ENCODE results near the gene CYB5R3. TPM values are rescaled to one million over a fixed set of nuclear protein-coding genes. Genes with fewer than 3 reads are reported as not detected.
"Not testable (repeated sequence)": the region's sequence is repeated elsewhere in the genome, so short reads cannot be mapped to it uniquely, and the experiment has no call there.

Gene CYB5R3
- total RNA-seq, 1 experiment from 2014 or later = 87.8 TPM

DNA sequence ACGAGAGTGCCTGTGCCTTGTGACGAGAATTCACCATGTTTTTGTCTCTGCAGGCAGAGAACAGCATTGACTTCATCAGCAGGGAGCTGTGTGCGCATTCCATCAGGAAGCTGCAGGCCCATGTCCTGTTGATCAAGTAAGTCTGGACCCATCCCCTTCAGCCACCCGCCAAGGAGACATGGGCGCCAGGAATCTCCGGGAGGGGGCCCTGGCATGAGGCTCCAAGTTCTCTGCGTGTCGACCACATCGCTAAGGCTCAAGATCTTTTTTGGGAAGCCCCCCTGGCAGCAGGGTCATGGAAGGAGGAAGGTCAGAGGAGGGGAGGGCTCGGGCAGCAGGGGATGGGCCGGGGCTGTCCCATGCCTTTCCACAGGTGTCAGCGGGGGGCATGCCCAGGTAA, 78.1 kb downstream of the CYB5R3 start:
- not testable (repeated sequence) for DNase-seq (ENCODE audit: low spot score)

DNA sequence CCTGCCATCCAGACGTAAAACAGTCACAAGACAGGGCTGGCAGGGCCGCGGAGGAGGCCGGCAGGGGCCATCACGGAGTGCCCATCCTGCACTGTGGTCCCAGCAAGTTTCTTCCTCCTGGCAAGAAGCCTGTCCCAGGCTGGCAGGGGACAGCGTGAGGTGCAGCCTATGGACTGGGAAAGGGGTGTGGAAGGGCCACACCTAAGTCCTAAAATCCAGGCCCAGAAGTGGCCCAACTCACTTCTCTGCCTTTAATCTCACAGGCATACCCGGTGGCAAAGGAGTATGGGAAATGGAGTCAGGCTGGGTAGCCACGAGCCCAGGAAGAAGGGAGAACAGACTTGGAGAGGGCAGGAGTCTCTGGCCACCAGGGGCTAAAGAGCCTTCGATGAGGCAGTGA, 78.6 kb downstream of the CYB5R3 start:
- DNase-seq (ENCODE audit: low spot score) = not testable (repeated sequence)

DNA sequence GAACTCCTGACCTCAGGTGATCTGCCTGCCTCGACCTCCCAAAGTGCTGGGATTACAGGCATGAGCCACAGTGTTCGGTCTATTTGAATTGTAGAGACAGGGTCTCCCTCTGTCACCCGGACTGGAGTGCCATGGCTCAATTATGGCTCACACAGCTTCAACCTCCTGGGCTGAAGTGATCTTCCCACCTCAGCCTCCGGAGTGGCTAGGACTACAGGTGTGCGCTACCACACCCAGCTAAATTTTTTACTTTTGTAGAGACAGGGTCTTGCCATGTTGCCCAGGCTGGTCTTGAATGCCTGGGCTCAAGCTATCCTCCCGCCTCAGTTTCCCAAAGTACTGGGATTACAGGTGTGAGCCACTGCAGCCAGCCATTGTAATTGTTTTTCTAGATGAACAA, 81.2 kb downstream of the CYB5R3 start:
- DNase-seq (ENCODE audit: low spot score) = not testable (repeated sequence)

Small RNAs within 50 kb of the gene (small RNA-seq; reads per million reads assigned to genes)
- gene RNU6-513P = not detected

Other genes starting within 250 kb of the CYB5R3 start
- gene NFAM1, start 217.0 kb downstream of the CYB5R3 start, total RNA-seq (2014; rRNA removed; shearing (Covaris generic)) = not detected in 2 replicates
- 38.6 and 40.2 TPM in 2 replicates for gene RRP7A, start 129.6 kb downstream of the CYB5R3 start, total RNA-seq (2014; rRNA removed; shearing (Covaris generic))
- gene SERHL2, start 95.4 kb downstream of the CYB5R3 start, total RNA-seq (2014; rRNA removed; shearing (Covaris generic)) = not detected in 2 replicates
- 30.2 and 33.7 TPM in 2 replicates for gene POLDIP3, start 34.5 kb downstream of the CYB5R3 start, total RNA-seq (2014; rRNA removed; shearing (Covaris generic))
- gene ATP5MGL, start 8.8 kb downstream of the CYB5R3 start, total RNA-seq (2014; rRNA removed; shearing (Covaris generic)) = not detected in 2 replicates
- 36.6 and 49.2 TPM in 2 replicates for gene A4GALT, start 71.5 kb upstream of the CYB5R3 start, total RNA-seq (2014; rRNA removed; shearing (Covaris generic))
- gene ARFGAP3, start 207.9 kb upstream of the CYB5R3 start, total RNA-seq (2014; rRNA removed; shearing (Covaris generic)) = 6.8 and 7.7 TPM in 2 replicates